GM18502 (cell line): ENCODE measurements around the gene FFAR2.
"Not testable (repeated sequence)": the region's sequence is repeated elsewhere in the genome, so short reads cannot be mapped to it uniquely, and the experiment has no call there.

ENCODE experiments used
- ATAC-seq: cut with Tn5 transposase; IDR thresholded peaks from one replicate; pipeline ENCODE4 v1.9.1; 2021; ENCODE audit warnings: mild to moderate bottlenecking; ENCODE audit not compliant: unreplicated experiment, poor library complexity

Gene FFAR2

DNA sequence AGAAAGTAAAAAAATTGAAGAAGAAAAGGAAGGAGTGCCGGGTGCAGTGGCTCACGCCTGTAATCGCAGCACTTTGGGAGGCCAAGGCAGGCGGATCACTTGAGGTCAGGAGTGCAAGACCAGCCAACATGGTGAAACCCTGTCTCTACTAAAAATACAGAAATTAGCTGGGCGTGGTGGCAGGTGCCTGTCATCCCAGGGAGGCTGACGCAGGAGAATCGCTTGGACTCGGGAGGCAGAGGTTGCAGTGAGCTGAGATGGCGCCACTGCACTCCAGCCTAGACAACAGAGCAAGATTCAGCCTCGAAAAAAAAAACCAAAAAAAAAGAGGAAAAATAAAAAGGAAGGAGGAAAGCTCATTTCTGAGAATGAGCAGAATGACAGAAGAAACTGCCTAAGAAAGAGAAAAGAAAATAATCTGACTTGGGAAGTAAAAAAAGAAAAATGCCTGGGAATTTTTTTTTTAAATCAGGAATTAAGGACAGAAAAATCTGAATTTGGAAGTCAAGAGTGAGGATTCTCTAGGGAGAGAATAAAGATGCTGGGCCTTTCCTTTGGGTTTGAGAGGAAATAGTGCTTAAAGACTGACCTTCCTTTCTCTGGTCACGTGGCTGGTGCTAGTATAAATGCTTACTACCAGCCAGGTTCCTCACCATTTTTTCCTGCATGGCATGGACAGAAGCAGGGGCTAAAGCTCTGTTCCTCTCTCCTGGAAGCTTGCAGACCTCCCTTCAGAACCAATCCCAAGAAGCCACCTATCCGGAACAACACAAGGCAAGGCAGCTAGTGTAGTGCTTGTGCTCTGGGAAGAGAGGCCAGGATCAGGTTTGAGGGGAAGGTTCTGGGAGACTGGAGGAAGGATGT is at the start of gene FFAR2:
TSS of gene FFAR2 (plus strand) at position 652 of the 864 bp plus-strand sequence. CDS start 1,458 bp downstream, outside the sequence.
- ATAC-seq = no peak

DNA sequence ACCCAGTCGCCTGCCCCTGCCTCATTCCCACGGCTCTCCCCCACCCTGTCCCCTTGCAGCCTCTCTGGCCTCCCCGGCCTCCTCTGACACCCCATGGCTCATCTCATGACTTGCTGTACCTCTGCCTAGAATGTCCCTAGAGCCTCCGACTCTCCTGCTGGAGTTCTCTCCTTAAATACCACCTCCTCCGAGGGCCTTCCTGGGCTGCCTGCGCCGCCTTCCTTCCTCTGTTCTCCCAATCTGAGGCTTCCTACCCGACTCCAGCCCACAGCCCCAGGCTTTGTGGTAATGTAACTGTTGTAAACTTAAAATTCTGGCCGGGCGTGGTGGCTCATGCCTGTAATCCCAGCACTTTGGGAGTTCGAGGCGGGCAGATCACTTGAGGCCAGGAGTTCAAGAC is 49.5 kb upstream of the FFAR2 start:
- no peak for ATAC-seq

- ATAC-seq = no peak
These were observed 48.8 kb upstream of the FFAR2 start for GRCh38 chr19:35399231-35399630.

DNA sequence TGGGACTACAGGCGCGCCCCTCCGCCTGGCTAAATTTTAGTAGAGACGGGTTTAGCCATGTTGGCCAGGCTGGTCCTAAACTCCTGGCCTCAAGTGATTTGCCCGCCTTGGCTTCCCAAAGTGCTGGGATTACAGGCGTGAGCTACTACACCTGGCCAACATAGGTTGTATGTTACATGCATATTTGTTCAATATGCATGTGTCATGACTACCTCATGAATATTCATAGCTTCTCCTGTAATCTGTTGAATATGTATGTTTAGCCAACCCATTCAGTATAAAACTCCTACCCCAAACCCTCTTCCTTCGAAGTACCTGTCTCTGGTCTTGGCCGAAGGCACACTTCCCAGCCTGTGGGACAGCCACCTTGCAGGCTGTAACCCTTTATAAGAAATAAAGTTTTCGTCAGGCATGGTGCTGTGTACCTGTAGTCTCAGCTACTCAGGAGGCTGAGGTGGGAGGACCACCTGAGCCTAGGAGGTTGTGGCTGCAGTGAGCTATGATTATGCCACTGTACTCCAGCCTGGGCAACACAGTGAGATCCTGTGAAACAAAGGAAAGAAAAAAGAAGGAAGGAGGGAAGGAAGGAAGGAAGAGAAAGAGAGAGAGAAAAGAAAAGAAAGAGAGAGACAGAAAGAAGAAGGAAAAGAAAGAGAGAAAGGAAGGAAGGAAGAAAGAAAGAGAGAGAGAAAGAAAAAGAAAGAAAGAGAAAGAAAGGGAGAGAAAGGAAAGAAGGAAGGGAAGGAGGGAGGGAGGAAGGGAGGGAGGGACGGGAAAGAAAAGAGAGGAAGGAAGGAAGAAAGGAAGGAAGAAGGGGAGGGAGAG is 47.9 kb upstream of the FFAR2 start:
- no peak for ATAC-seq

DNA sequence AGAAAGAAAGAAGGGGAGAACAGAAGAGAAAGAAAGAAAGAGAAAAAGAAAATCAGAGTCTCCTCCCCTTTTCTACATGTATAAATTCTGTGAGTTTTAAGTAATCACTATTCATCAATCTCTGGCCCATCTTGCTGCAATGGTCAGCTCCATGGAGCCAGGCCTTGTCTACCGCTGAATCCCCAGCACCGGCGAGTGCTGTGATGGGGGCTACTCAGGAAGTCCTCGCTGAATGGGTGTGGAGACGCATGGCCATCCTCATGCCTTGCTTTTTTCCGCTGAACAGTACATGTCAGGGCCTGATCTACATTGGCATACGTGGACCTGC is 47.3 kb upstream of the FFAR2 start:
- no peak for ATAC-seq

DNA sequence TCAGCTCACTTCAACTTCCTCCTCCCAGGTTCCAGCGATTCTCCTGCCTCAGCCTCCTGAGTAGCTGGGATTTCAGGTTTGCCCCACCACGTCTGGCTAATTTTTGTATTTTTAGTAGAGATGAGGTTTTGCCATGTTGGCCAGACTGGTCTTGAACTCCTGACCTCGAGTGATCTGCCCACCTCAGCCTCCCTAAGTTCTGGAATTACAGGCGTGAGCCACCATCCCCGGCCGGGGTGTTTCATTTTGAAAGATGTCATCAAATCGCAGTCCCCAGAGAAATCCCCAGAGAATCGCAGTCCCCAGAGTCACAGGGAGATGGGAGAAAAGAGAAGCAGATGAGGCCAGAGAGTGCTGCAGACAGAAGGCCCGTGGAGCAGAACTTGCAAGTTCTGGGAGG is 46.6 kb upstream of the FFAR2 start:
- ATAC-seq = not testable (repeated sequence)

GRCh38 chr19:35403116-35403760 is 44.8 kb upstream of the FFAR2 start:
- ATAC-seq = no peak

GRCh38 chr19:35404879-35405622 is 43.0 kb upstream of the FFAR2 start:
- ATAC-seq = peak; percentile 75

- ATAC-seq = no peak
These were observed 40.4 kb upstream of the FFAR2 start for GRCh38 chr19:35407619-35408018.

DNA sequence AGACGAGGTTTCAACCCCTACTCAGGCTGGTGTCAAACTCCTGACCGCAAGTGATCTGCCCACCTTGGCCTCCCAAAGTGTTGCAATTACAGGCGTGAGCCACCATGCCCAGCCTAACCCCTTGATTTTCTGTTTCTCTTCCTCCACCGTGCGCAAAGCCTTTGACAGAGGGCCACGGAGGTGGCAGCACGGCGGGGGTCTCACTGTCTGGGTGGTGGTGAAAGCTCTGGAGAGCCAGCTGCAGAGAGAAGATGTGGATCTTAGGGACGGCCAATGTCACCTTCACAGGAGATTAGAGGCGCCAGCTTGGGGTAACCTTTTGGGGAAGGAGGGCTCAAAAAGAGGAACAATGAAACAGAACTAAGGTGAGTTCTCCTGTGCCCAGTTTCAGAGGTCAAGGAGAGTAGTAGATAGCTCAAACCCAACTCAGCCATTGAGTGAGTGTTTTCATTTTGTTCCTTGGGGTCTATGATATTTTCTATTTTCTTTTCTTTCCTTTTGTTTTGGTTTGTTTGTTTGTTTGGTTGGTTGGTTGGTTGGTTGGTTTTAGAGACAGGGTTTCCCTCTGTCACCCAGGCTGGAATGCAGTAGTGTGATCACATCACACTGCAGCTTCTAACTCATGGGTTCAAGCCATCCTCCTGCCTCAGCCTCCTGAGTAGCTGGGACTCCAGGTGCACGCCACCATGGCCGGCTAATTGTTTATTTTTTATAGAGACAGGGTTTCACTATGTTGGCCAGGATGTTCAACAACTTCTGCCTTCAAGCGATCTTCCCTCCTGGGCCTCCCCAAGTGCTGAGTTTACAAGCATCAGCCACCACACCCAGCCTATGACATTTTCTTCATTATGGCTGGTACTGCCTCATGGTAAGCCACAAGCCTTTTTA is 39.5 kb upstream of the FFAR2 start:
- peak; percentile 71 for ATAC-seq

DNA sequence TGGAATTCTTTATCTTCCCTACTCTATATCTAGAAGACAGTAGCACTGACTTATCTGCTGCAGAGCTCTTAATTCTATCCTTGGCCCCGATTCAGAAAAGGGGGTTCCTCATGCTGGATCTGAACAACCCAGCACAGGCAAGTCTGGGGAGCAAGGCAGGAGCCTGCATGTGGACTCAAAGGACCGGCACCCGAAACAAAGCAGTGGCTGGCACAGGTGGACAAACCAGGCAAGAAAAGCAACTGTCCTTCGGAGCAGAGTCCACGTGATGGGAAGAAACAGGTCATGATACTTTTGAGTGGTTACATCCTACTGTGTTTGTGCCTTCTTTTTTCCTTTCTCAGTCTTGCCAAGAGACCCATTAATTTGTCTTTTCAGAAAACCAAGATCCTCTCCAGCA is 38.9 kb upstream of the FFAR2 start:
- no peak for ATAC-seq

DNA sequence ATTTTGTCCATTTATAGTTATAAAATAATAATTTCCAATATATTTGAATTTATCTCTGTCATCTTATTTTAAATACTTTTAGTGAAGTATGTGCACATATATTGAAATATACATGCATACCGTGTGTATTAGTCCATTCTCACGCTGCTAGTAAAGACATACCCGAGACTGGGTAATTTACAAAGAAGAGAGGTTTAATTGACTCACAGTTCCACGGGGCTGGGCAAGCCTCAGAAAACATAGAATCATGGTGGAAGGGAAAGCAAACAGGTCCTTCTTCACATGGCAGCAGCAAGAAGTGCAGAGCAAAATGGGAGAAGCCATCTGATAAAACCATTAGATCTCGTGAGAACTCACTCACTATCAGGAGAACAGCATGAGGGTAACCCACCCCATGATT is 37.6 kb upstream of the FFAR2 start:
- no peak for ATAC-seq

DNA sequence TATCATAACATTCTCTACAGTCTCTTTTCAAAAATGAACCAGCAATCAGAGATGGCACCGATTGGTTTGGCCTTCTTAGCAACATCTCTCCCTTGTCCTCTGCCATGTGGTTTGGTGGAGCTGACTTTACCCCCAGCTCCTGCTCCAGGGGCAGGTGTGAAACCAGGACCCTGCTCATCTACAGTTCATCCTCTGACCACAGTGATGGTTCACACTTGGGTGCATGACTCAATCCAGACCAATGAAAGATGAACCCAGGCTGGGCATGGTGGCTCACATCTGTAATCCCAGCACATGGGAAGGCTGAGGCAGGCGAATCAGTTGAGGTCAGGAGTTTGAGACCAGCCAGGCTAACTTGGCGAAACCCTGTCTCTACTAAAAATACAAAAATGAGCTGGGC is 33.6 kb upstream of the FFAR2 start:
- ATAC-seq = no peak

- no peak for ATAC-seq
These were observed 31.7 kb upstream of the FFAR2 start for GRCh38 chr19:35416331-35416730.

DNA sequence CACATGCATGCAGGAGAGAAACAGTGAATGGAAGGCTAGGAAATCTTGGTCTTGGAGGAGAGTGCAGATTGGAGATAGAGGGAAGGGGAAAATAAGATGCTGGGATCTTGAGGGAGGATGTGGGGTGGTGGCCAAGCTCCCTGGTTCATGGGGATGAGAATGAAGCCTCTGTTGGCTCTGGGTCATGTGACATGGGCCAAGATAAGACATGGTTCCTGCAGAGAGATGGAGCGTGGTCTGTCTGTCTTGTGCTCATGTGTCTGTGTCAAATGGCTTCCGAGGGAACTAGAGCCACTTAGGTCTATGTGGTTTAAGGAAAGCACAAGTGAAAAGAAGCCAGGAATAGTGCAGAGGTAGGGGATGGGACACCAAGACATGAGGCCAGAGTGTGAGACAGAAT is 30.8 kb upstream of the FFAR2 start:
- no peak for ATAC-seq

DNA sequence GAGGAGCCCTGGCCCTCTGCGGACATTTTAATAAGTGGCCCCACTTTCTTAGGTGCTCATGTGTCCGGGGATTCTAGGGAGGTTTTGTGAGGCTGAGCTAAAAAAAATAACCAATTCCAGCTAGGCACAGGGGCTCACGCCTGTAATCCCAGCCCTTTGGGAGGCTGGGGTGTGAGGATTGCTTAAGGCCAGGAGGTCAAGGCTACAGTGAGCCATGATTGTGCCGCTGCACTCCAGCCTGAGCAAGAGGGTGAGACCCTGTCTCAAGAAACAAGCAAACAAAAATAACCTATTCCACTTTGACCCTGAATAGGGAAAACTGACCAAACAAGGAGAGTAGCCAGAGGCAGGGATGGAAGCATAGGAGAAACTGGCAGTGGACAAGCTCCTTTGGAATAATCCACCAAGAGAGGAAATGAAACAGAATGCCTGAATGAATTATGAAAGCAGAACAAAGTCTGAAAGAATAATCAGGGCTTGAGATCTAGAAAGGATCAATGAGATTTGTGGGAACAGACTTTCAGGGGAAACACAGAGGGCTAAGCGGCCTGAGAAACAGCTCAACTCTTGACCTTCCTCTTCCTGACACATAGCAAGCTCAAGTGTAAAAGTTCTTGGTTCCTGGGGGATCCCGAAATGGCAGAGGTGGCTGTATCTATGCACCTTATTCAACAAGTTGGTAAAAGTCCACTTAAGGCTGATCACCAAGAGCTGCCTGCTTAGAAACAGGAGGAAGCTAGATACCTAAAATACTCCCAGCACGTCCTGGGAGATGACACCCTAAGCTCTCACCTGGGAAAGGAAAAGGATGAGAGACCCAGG is 30.1 kb upstream of the FFAR2 start:
- no peak for ATAC-seq

- no peak for ATAC-seq
These were observed 29.0 kb upstream of the FFAR2 start for GRCh38 chr19:35419046-35419445.

DNA sequence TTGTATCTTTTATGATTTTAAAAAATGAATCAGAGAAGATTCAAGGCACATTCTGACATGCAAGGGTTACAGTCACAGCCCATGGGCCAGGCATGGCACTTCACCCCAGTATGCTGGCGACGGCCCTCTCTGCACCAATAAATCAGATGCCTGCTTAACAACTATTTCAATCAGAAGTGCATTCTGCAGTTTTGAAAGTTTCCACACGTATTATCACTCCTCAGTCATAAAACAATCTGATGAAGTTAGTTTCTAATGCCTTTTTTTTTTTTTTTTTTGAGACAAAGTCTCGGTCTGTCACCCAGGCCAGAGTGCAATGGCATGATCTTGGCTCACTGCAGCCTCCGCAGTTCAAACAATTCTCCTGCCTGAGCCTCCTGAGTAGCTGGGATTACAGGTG is 28.3 kb upstream of the FFAR2 start:
- no peak for ATAC-seq

DNA sequence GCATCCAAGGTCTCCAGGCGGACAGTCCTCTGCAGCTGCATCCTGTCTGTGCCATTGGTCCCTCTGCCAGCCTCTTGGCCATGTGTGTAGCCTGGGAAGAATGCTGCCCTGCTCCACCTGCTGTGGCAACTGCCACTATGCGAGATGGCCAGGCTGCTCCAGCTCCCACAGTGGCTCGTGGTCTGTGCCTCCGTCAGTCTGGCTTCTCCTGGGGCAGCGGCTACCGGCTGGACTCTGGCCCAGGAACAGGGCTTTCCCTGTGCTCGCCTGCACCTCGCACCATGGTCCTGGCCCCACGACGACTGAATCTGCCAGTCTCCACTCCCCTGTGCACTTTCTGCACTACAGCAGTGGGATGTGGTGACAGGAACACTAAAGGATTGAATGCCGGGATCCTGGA is 26.7 kb upstream of the FFAR2 start:
- ATAC-seq = no peak
